ENCODE data around the gene SHANK1. TPM values are rescaled to one million over a fixed set of nuclear protein-coding genes. Genes with fewer than 3 reads are reported as not detected.

Gene SHANK1
- total and polyA plus RNA-seq, 9 donors, result 0.20 to 11.1 (median 2.5) TPM

GRCh38 chr19:50739914-50740426 lies 20.4 kb upstream of the SHANK1 start:
- H3K4me1 ChIP-seq (ENCODE audit: insufficient read depth), result no peaks in the 10 kb centered on the region
- intact Hi-C loops (cut with DNase I), result no loop called here
- H3K9me3 ChIP-seq, result no peaks in the 10 kb centered on the region
- H3K27ac ChIP-seq, result no peak overlapping the region
- H3K36me3 ChIP-seq, result no peaks in the 10 kb centered on the region
- WGBS, 3 donors, result 53 to 57% (median 56%) methylated on average over 11 of the region's 11 CpGs
- no peaks in the 10 kb centered on the region for H3K27me3 ChIP-seq
- H3K4me3 ChIP-seq, result no peak overlapping the region
- DNase-seq, result no peak
- TF ChIP-seq POLR2A (IDR thresholded peaks at IDR 0.05), result no peak
- TF ChIP-seq EP300 (IDR thresholded peaks at IDR 0.05), result no peak
- no peak for TF ChIP-seq CTCF (IDR thresholded peaks at IDR 0.05)

GRCh38 chr19:50739132-50739913 lies 19.7 kb upstream of the SHANK1 start:
- H3K36me3 ChIP-seq, result no peaks in the 10 kb centered on the region
- DNase-seq, result no peak
- TF ChIP-seq EP300 (IDR thresholded peaks at IDR 0.05), result no peak
- no peak for TF ChIP-seq POLR2A (IDR thresholded peaks at IDR 0.05)
- no peak for TF ChIP-seq CTCF (IDR thresholded peaks at IDR 0.05)
- WGBS, 3 donors, result 75 to 79% (median 76%) methylated on average over 23 of the region's 23 CpGs
- no peaks in the 10 kb centered on the region for H3K27me3 ChIP-seq
- no peaks in the 10 kb centered on the region for H3K4me1 ChIP-seq (ENCODE audit: insufficient read depth)
- no peaks in the 10 kb centered on the region for H3K9me3 ChIP-seq
- no peak overlapping the region for H3K4me3 ChIP-seq
- intact Hi-C loops (cut with DNase I), result no loop called here
- no peak overlapping the region for H3K27ac ChIP-seq

- Histone ChIP-seq H3K27ac (no peak overlapping the region), H3K9me3 (no peaks in the 10 kb centered on the region), H3K4me3 (no peak overlapping the region), H3K36me3 (no peaks in the 10 kb centered on the region), H3K27me3 (no peaks in the 10 kb centered on the region), H3K4me1 (ENCODE audit: insufficient read depth) (no peaks in the 10 kb centered on the region)
- intact Hi-C loops (cut with DNase I), result no loop called here
- 55 to 63% (median 58%) methylated on average over 5 of the region's 5 CpGs for WGBS, 3 donors
- DNase-seq, result no peak
- TF ChIP-seq EP300 (IDR thresholded peaks at IDR 0.05), result no peak
- no peak for TF ChIP-seq CTCF (IDR thresholded peaks at IDR 0.05)
- TF ChIP-seq POLR2A (IDR thresholded peaks at IDR 0.05), result no peak
These were observed 16.7 kb upstream of the SHANK1 start for GRCh38 chr19:50736338-50736737.

DNA sequence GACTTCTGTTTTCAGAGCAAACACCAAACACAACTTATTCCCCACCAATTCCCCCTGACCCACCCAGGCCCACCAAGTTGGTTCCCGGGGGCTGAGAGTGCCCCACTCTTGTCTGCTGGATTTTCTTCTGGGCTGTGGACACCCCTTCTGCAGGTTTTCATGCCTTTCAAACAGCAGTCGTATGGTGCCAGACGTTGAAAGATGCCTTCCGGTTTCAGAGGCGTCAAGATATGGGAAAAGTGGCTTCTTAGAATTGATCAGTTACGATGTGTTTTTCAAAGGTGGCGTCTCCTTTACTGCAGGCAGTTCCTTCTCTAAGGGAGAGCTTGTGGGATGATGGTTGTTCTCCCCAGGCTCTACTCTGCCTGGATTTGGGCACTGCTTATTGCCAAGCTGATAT lies 16.3 kb upstream of the SHANK1 start:
- no peaks in the 10 kb centered on the region for H3K9me3 ChIP-seq
- no peak overlapping the region for H3K4me3 ChIP-seq
- intact Hi-C loops (cut with DNase I), result no loop called here
- no peaks in the 10 kb centered on the region for H3K4me1 ChIP-seq (ENCODE audit: insufficient read depth)
- H3K27me3 ChIP-seq, result no peaks in the 10 kb centered on the region
- H3K27ac ChIP-seq, result no peak overlapping the region
- no peaks in the 10 kb centered on the region for H3K36me3 ChIP-seq
- TF ChIP-seq EP300 (IDR thresholded peaks at IDR 0.05) (no peak), CTCF (IDR thresholded peaks at IDR 0.05) (no peak), POLR2A (IDR thresholded peaks at IDR 0.05) (no peak)
- no peak for DNase-seq
- 54 to 65% (median 64%) methylated on average over 7 of the region's 7 CpGs for WGBS, 3 donors
